ENCODE data around the gene BFAR. TPM values are rescaled to one million over a fixed set of nuclear protein-coding genes. Genes with fewer than 3 reads are reported as not detected.

The BFAR gene
- total RNA-seq, 1 experiment from 2014 or later = 91.7 TPM

- DNase-seq = no peak
- Histone ChIP-seq H3T11ph (ENCODE audit: low read length) (no peak overlapping the region), H2AFZ (ENCODE audit: low read length) (no peak overlapping the region), H3K4me2 (ENCODE audit: insufficient read depth, insufficient read length, low read length) (no peak overlapping the region), H4K5ac (ENCODE audit: insufficient read length, low read depth, low read length) (no peak overlapping the region), H2BK120ac (ENCODE audit: low read depth, low read length, poor library complexity, severe bottlenecking) (no peak overlapping the region), H3K4me1 (ENCODE audit: insufficient read depth, low read length) (no peaks in the 10 kb centered on the region), H3K9me3 (ENCODE audit: control insufficient read depth, low read depth, low read length) (no peaks in the 10 kb centered on the region), H3K79me1 (ENCODE audit: insufficient read depth, low read depth, low read length, poor library complexity, severe bottlenecking) (no peaks in the 10 kb centered on the region), H2BK20ac (ENCODE audit: low read depth, low read length, poor library complexity, severe bottlenecking) (no peak overlapping the region), H4K20me1 (ENCODE audit: control insufficient read depth, insufficient read depth, insufficient read length) (no peaks in the 10 kb centered on the region), H3K4ac (ENCODE audit: low read depth, low read length) (no peak overlapping the region), H2BK12ac (ENCODE audit: insufficient read length, low read depth, low read length) (no peak overlapping the region), H3K27me3 (ENCODE audit: insufficient read depth, low read length) (no peaks in the 10 kb centered on the region), H3K27ac (ENCODE audit: insufficient read length, low read depth, low read length) (no peak overlapping the region), H4K8ac (replicated peaks; ENCODE audit: insufficient read length, low read depth, low read length) (no peak overlapping the region), H2BK15ac (ENCODE audit: low read depth, low read length) (no peak overlapping the region), H2AK5ac (ENCODE audit: insufficient read length, low read length) (no peak overlapping the region), H3K18ac (ENCODE audit: insufficient read length, low read depth, low read length) (no peak overlapping the region), H4K91ac (ENCODE audit: insufficient read length, low read depth, low read length) (no peak overlapping the region), H3K9ac (ENCODE audit: extremely low read depth, insufficient read length, low read length) (no peak overlapping the region), H3K56ac (ENCODE audit: insufficient read length, low read depth, low read length) (no peak overlapping the region), H3K79me2 (ENCODE audit: insufficient read depth, low read length) (no peaks in the 10 kb centered on the region), H2BK5ac (ENCODE audit: insufficient read length, low read length) (no peak overlapping the region), H3K14ac (ENCODE audit: insufficient read depth, low read length) (no peak overlapping the region), H3K23ac (ENCODE audit: insufficient read length, low read depth, low read length) (no peak overlapping the region), H3K23me2 (ENCODE audit: insufficient read length, low read depth, low read length, poor library complexity, severe bottlenecking) (no peaks in the 10 kb centered on the region)
- Mint-ChIP-seq H3K4me1 (no peaks in the 10 kb centered on the region), H3K9me3 (no peaks in the 10 kb centered on the region), H3K36me3 (ENCODE audit: insufficient read depth in 1 of 3, low read depth in 3 of 3) (peaks cover 38 to 71% (median 63%) of the 10 kb centered on the region in 3 experiments; a peak in 6 of 7 replicates), H3K27ac (peak overlapping the region in 2 of 3 experiments; percentile 26 to 65; a peak in 3 of 7 replicates), H3K4me3 (no peak overlapping the region), H3K27me3 (ENCODE audit: low read depth) (no peaks in the 10 kb centered on the region)
- no peak for TF ChIP-seq CTCF (conservative IDR thresholded peaks at IDR 0.05)
- WGBS (ENCODE audit: extremely low coverage, insufficient read length, low lambda C conversion rate) = no CpG with 5 or more reads among the region's 2 CpGs
Measured at GRCh38 chr16:14658063-14658462, 25.3 kb downstream of the BFAR start.
